HG02970 (cell line): ENCODE results near the gene ECM1.

Source experiments
- ATAC-seq: cut with Tn5 transposase; IDR thresholded peaks from one replicate; pipeline ENCODE4 v1.9.1; 2021; ENCODE audit warnings: mild to moderate bottlenecking, moderate library complexity, moderate number of reproducible peaks; ENCODE audit not compliant: unreplicated experiment, low FRiP score

The ECM1 gene

GRCh38 chr1:150543500-150544143 is 35.7 kb downstream of the ECM1 start:
- no peak for ATAC-seq

GRCh38 chr1:150544204-150544603 is 36.3 kb downstream of the ECM1 start:
- ATAC-seq: no peak

GRCh38 chr1:150545486-150546032 is 37.6 kb downstream of the ECM1 start:
- no peak for ATAC-seq

- no peak for ATAC-seq
Measured at GRCh38 chr1:150546294-150546937, 38.5 kb downstream of the ECM1 start.

GRCh38 chr1:150548324-150548631 is 40.4 kb downstream of the ECM1 start:
- ATAC-seq: no peak

- ATAC-seq: no peak
Measured at GRCh38 chr1:150548632-150549495, 41.0 kb downstream of the ECM1 start, which contains the start of gene ADAMTSL4. Gene ADAMTSL4, plus strand, starts transcription at chr1:150549408. Its CDS starts 2,881 bp downstream, at chr1:150552289.

- no peak for ATAC-seq
Measured at GRCh38 chr1:150549496-150550221, 41.8 kb downstream of the ECM1 start.

- ATAC-seq: no peak
Measured at GRCh38 chr1:150550222-150551050, 42.5 kb downstream of the ECM1 start.

GRCh38 chr1:150551051-150551783 is 43.3 kb downstream of the ECM1 start:
- ATAC-seq: no peak

GRCh38 chr1:150551784-150552127 is 43.8 kb downstream of the ECM1 start:
- ATAC-seq: no peak

GRCh38 chr1:150552128-150552910 is 44.4 kb downstream of the ECM1 start:
- ATAC-seq: no peak

- no peak for ATAC-seq
Measured at GRCh38 chr1:150552911-150553289, 45.0 kb downstream of the ECM1 start.

- ATAC-seq: no peak
Measured at GRCh38 chr1:150553392-150554085, 45.6 kb downstream of the ECM1 start.

- ATAC-seq: no peak
Measured at GRCh38 chr1:150554086-150554452, 46.2 kb downstream of the ECM1 start.

GRCh38 chr1:150555198-150555970 is 47.5 kb downstream of the ECM1 start:
- ATAC-seq: no peak

- no peak for ATAC-seq
Measured at GRCh38 chr1:150555971-150556865, 48.3 kb downstream of the ECM1 start.
